Heart left ventricle (tissue), 16 donors: Measurements from ENCODE around the gene AP5B1. TPM values are rescaled to one million over a fixed set of nuclear protein-coding genes. Genes with fewer than 3 reads are reported as not detected.

Source experiments
- ATAC-seq, 4 donors: fragments of 200-7000 bp; cut with Tn5 transposase; one replicate each; pipeline ENCODE4 v1.9.1; 2020 to 2022; ENCODE audit warnings: moderate library complexity in 4 of 4, mild to moderate bottlenecking in 3 of 4, moderate number of reproducible peaks in 1 of 4
- DNase-seq, 5 donors: peaks; one replicate each; pipeline ENCODE4 v3.0.0-alpha.2; 2020
- H3K27ac ChIP-seq, 12 donors: fragments of 200-600 bp; sonication (generic) in 4 of 12; one replicate each; pipeline versions ENCODE4 v1.5.0 to v1.8.0; 2016 to 2022; ENCODE audit warnings: mild to moderate bottlenecking in 2 of 12
- H3K27me3 ChIP-seq, 9 donors: fragments of 200-600 bp; sonication (generic) in 2 of 9; one replicate each; pipeline versions ENCODE4 v1.5.1 to v1.8.0; 2016 to 2022; ENCODE audit warnings: mild to moderate bottlenecking in 3 of 9
- H3K36me3 ChIP-seq, 9 donors: fragments of 200-600 bp; sonication (generic) in 2 of 9; one replicate each; pipeline versions ENCODE4 v1.5.0 to v1.8.0; 2018 to 2022; ENCODE audit warnings: mild to moderate bottlenecking in 2 of 9
- H3K4me1 ChIP-seq, 12 donors: fragments of 200-600 bp; sonication (generic) in 4 of 12; one replicate each; pipeline versions ENCODE4 v1.5.0 to v1.8.0; 2016 to 2022; ENCODE audit warnings: mild to moderate bottlenecking in 3 of 12
- H3K4me3 ChIP-seq, 12 donors: fragments of 200-600 bp; sonication (generic) in 4 of 12; one replicate each; pipeline versions ENCODE4 v1.5.0 to v1.8.0; 2017 to 2022; ENCODE audit warnings: mild to moderate bottlenecking in 9 of 12, moderate library complexity in 4 of 12
- H3K9me3 ChIP-seq, 12 donors: fragments of 200-600 bp; sonication (generic) in 4 of 12; one replicate each; pipeline versions ENCODE4 v1.5.0 to v1.8.0; 2016 to 2022; ENCODE audit warnings: mild to moderate bottlenecking in 1 of 12
- CTCF ChIP-seq, 12 donors: fragments of 200-600 bp; sonication (generic) in 4 of 12; IDR thresholded peaks; one replicate each; pipeline versions ENCODE4 v1.5.0 to v1.8.0; 2018 to 2022; ENCODE audit warnings: antibody characterized with exemption in 12 of 12, mild to moderate bottlenecking in 5 of 12
- POLR2A ChIP-seq, 2 donors: fragments of 450-650 bp; IDR thresholded peaks; one replicate each; pipeline ENCODE4 v1.6.1; 2017; ENCODE audit warnings: antibody characterized with exemption in 2 of 2, mild to moderate bottlenecking in 2 of 2, moderate library complexity in 2 of 2
- WGBS, 4 donors: extraction: QIAGEN DNeasy Blood & Tissue Kit in 2 of 4; methylation state at CpG; one replicate each; pipeline versions ENCODE4 v1.1.5 to v1.1.7; 2013 to 2018; 5-methylcytosine and 5-hydroxymethylcytosine counted together
- intact Hi-C, 10 donors: fragments of 100-400 bp; cut with DNase I; formaldehyde crosslinking; loops; one replicate each; pipeline versions ENCODE4 v1.11.1 to v1.14.2; 2022
- long read RNA-seq, 3 donors: library from polyadenylated mRNA; unstranded; transcript quantifications; one replicate each; pipeline ENCODE4 v2.0.0, GENCODE V29; 2020 to 2021
- polyA plus RNA-seq, 2 donors: library from polyadenylated mRNA; stranded (reverse); fragments of 200-250 nt; gene quantifications; one replicate each; pipeline ENCODE4 v1.2.3, GENCODE V29; 2013
- total RNA-seq, 9 donors: library from RNA; depleted of rRNA in 2 of 9; stranded (reverse); fragments of >200 nt in 2 of 9; fragmentation: NEBNext Ultra II Directional in 3 of 9; extraction: Animal tissue kit (Norgen Biotek cat#: 25700) in 3 of 9; gene quantifications; one replicate each; pipeline versions ENCODE4 v1.1.0 to v1.2.4, GENCODE V29; 2016 to 2023
- donor health status: ischemic (EF 13 %, LVEDD 7.1; RV severe dilation, severe dysfunction).
- donor health status: healthy with polysubstance abuse.
- donor health status: DM: no; HTN: yes; CAD: no.
- donor health status: DM: no; HTN: no; CAD: no.
- donor health status: ischemic (EF 25% LVEDD 6.9; RV normal size, moderate dysfunction).
- donor health status: ischemic (EF 25% LVEDD 5.7; RV mildly dilated, moderate dysfunction).
- donor health status: healthy.
- donor health status: DM: yes; HTN: yes; CAD: no.
- donor health status: ischemic (EF 35%, LVEDD 5.7; RV mildly dilated, moderate dysfunction).
- donor health status: nonischemic (EF 11% LVEDD 7.7; RV severe dilation, severe dysfunction).
- donor health status: DM: yes; HTN: yes; CAD: no.
- donor health status: PGD.
- donor health status: ischemic (EF 29% LVEDD 5.4; RV normal size, mild dysfunction).
- donor health status: nonischemic (EF 23%, LVEDD 6.1; RV moderate dilation, normal function).

The AP5B1 gene
- total RNA-seq: 10 to 100 TPM in 2 of 9 donors, 1 to 10 TPM in 7; 5.4 to 17.7 (median 8.7) TPM
- 1 to 10 TPM; 4.4 to 9.5 TPM for polyA plus RNA-seq
- long read RNA-seq, donor 1, partial matches to known transcripts: 0 of 12 reads
- long read RNA-seq, donor 1, other reads (novel, unspliced or antisense): 12 of 12 reads
- long read RNA-seq, donor 2, full-length matches to known transcripts: 1 of 40 reads
- long read RNA-seq, donor 2, partial matches to known transcripts: 0 of 40 reads
- long read RNA-seq, donor 2, other reads (novel, unspliced or antisense): 39 of 40 reads
- long read RNA-seq, donor 3, full-length matches to known transcripts: 10 of 25 reads
- long read RNA-seq, donor 3, partial matches to known transcripts: 0 of 25 reads
- long read RNA-seq, donor 3, other reads (novel, unspliced or antisense): 15 of 25 reads

GRCh38 chr11:65780770-65781151 is at the start of gene AP5B1:
Gene AP5B1 (minus strand): TSS chr11:65780976. CDS start chr11:65780591, 385 bp downstream.
- WGBS, 4 donors: 0 to 1% (median 1%) methylated on average over 25 to 59 of the region's 59 CpGs; no CpG with 5 or more reads in 1 of the 4 donors
- intact Hi-C loops: loop anchor here in 8 of 10 donors (1.0 to 5.0 kb wide), 6 partner anchors 36 to 208 kb away; no protein-coding TSS in a partner anchor

GRCh38 chr11:65829459-65829858 is 48.7 kb upstream of the AP5B1 start:
- WGBS, 4 donors: 48 to 63% (median 55%) methylated on average over 4 of the region's 4 CpGs

More at GRCh38 chr11:65780770-65781151, at the start of gene AP5B1:
- Histone ChIP-seq H3K27me3 (peaks cover under 1 to 13% (median 9%) of the 10 kb centered on the region in 9 donors), H3K4me3 (peak within 1 kb of the TSS; percentile 67 to 98 (median 87)), H3K9me3 (no peaks in the 10 kb centered on the region), H3K36me3 (peaks cover 0 to 32% (median 23%) of the 10 kb centered on the region in 9 donors), H3K27ac (peak within 1 kb of the TSS in 11 of 12 donors; percentile 52 to 86 (median 73)), H3K4me1 (peaks cover 0 to 47% (median 12%) of the 10 kb centered on the region in 12 donors)
- DNase-seq (peak; percentile 53 to 82 (median 66)), ATAC-seq (peak in 3 of 4 donors; percentile 41 to 81 (median 69))
- TF ChIP-seq CTCF (IDR thresholded peaks at IDR 0.05) (no peak), POLR2A (IDR thresholded peaks at IDR 0.05) (peak in 1 of 2 donors; percentile 31)

GRCh38 chr11:65826984-65827735 is 46.4 kb upstream of the AP5B1 start:
- DNase-seq (no peak), ATAC-seq (no peak)
- Histone ChIP-seq H3K9me3 (no peaks in the 10 kb centered on the region), H3K27ac (no peak overlapping the region), H3K36me3 (no peaks in the 10 kb centered on the region), H3K4me1 (no peaks in the 10 kb centered on the region), H3K4me3 (no peak overlapping the region), H3K27me3 (no peaks in the 10 kb centered on the region)
- TF ChIP-seq CTCF (IDR thresholded peaks at IDR 0.05): no peak
- TF ChIP-seq POLR2A (IDR thresholded peaks at IDR 0.05): no peak
- intact Hi-C loops: no loop called here
- WGBS, 4 donors: 87 to 90% (median 89%) methylated on average over 8 of the region's 8 CpGs

More at GRCh38 chr11:65829459-65829858, 48.7 kb upstream of the AP5B1 start:
- no peak for TF ChIP-seq CTCF (IDR thresholded peaks at IDR 0.05)
- TF ChIP-seq POLR2A (IDR thresholded peaks at IDR 0.05): no peak
- ATAC-seq: no peak
- H3K36me3 ChIP-seq: no peaks in the 10 kb centered on the region
- peaks cover 0 to 15% (median 7%) of the 10 kb centered on the region in 12 donors for H3K4me1 ChIP-seq
- no peaks in the 10 kb centered on the region for H3K9me3 ChIP-seq
- no peaks in the 10 kb centered on the region for H3K27me3 ChIP-seq
- H3K27ac ChIP-seq: no peak overlapping the region
- H3K4me3 ChIP-seq: no peak overlapping the region
- DNase-seq: no peak
- intact Hi-C loops: no loop called here
